ENCODE data around the gene EFCAB13. TPM values are rescaled to one million over a fixed set of nuclear protein-coding genes. Genes with fewer than 3 reads are reported as not detected.
"Not testable (repeated sequence)": the region's sequence is repeated elsewhere in the genome, so short reads cannot be mapped to it uniquely, and the experiment has no call there.

Gene EFCAB13
- total RNA-seq, 1 donor from 2014 or later: 15.4 TPM

DNA sequence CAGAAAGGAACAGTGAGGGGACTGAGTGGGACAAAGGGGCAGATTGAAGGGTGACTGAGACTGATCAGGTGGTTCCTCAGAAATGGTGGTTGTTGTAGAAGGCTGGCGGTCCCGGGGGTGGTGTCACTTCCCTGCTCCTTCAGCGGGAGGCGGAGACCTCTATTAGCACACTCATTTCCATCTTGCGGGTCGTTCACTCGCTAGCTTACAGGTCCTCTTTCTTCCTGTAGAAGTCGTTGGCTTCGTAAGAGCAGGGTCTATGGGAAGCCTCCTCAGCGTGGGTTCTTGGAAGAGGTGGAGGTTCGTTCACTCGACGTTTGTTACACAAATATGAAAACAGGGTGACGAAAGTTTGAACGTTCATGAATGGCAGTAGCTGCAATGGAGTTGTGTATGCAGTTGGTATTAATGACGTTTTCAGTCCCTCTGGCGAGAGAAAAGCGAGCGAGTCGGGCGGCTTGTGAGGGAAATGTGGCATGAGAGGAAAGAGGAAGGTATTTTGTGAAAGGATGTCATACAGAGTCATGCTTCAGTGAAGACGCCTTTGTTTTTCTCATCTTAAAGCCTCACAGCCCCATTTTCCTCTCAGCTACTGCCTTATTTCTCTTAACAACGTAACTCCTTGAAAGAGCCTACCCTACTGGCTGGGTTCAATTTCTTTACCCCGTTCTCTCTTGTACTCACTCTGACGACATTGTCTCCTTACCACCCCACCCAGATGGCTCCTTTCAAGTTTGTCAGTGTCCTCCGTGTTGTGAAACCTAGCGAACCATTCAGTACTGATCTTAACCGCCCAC, 667 bp downstream of the EFCAB13 start:
- peak; percentile 59 for DNase-seq (ENCODE audit: low spot score)

DNA sequence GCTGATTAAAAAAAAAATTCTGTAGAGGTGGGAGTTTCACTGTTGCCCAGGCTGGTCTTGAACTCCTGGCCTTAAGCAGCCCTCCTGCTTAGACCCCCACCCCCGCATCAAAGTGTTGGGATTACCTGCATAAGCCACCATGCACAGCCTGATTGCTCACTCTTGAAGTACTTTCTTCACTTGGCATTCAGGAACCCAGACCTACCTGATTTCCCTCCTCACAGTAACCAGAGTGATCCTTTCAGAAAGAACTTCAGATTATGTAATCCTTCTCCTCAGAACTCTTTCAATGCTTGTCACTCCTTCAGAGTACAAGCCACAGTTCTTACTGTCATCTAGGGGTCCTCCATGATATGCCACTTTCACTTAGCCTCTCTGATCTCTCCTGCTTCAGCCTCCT, 1.4 kb downstream of the EFCAB13 start:
- DNase-seq (ENCODE audit: low spot score): no peak

DNA sequence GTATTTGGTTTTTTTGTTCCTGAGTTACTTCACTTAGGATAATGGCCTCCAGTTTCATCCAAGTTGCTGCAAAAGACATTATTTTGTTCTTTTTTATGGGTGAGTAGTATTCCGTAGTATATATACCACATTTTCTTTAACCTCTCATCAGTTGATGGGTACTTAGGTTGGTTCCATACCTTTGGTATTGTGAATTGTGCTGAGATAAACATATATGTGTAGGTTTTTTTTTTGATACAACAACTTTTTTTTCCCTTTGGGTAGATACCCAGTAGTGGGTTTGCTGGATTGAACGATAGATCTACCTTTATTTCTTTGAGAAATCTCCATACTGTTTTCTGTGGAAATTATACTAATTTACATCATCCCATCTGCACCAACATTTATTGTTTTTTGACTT, 6.8 kb downstream of the EFCAB13 start:
- DNase-seq (ENCODE audit: low spot score): no peak

DNA sequence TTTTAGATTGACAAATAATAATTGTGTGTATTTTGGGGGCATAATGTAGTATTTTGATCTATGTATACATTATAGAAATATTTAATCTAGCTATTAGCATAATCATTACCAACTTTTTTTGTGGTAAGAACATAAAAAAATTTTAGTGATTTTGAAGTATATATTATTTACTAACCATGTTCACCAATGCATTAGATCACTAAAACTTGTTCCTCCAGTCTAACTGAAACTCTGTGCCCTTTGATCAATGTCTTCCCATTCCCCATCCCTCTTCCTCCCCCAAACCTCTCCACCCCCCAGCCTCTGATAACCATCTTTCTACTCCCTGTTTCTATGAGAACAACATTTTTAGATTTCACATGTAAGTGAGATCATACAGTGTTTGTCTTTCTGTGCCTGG, 8.5 kb downstream of the EFCAB13 start:
- DNase-seq (ENCODE audit: low spot score): no peak

DNA sequence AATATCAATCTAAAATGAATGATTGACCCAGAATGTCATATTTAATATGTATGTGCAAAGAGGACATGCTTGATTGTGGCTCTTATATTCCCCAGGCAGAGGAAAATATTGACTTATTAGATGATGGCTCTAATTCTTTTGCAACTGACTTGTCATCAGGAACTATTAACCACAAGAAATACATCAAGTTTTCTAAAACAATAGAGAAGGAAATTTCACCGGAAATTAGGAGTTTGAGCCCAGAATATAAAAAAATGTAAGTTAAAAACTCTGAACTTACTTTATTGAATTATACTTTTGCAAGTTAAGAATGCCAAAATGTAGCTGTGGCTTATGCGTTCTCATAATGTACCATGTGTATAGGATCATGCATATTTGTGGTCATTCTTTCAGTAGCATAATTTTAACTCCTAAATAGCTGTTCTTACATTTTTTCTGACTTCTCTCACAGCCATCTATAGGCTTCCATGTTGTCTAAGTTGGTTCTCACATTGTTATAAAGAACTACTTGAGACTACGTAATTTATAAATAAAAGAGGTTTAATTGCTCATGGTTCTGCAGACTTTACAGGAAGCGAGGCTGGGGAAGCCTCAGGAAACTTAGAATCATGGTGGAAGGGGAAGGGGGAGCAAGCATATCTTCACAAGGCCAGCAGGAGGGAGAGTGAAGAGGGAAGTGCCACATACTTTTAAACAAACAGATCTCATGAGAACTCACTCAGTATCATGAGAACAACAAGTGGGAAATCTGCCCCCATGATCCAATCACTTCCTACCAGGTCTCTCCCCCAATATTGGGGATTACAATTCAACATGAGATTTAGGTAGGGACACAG, 11.6 kb downstream of the EFCAB13 start:
- DNase-seq (ENCODE audit: low spot score): no peak

DNA sequence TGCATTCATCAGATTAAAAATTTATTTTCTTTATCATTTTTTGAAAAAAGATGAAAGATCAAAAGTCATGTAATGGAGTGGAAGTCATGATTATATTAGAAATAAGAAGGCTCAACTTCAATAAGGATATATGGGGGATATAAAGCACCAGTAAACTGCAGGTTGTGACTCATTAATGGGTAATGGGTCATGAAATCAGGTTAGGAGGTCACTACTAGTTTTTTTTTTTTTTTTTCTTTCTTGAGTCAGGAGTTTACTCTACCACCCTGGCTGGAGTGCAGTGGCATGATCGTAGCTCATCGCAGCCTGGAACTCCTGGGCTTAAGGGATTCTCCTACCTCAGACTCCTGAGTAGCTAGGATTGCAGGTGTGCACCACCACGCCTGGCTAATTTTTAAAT, 14.3 kb downstream of the EFCAB13 start:
- DNase-seq (ENCODE audit: low spot score): no peak

DNA sequence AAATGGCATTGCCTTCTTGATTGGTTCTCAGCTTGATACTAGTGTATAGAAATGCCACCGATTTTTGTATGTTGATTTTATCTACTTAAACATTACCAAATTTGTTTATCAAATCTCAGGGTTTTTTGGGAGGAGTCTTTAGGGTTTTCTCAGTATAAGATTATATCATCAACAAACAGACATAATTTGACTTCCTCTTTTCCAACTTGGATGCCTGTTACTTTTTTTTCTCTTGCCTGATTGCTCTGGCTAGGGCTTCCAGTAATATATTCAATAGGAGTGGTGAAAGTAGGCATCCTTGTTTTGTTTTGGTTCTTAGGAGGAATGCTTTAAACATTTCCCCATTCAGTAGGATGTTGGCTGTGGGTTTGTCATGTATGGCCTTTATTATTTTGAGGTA, 29.1 kb downstream of the EFCAB13 start:
- no peak for DNase-seq (ENCODE audit: low spot score)

DNA sequence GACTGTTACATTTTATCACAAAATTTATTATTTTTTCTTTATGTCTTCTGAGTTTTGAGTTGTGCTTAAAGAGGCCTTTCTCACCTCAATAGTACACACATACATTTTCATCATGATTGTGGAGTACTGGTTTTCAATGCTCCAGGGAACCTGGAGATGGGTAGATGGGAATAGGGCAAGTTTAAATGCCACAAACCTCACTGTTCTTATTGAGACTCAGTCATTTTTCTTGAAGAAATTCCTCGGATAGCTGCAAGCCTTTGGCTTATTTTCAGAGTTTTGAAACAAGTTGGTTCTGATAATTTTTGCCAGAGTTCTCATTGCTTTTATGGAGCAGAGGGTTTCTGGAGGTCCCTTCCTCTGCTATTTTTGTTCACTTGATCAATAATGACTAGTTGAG, 34.9 kb downstream of the EFCAB13 start:
- no peak for DNase-seq (ENCODE audit: low spot score)

DNA sequence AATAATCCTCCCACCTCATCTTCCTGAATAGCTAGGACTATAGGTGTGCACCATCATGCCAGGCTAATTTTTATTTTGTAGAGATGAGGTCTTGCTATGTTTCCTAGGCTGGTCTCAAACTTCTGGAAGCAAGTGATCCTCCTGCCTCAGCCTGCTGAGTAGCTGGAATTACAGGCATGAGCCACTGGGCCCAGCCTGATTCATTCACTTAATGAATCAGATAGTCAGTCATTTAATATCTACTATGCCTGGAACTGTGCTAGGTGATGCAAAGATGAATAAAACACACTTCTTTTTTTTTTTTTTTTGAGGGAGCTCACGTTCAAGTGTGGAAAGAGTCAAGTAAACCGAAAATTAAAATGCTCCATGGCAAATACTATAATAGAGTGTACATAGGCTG, 39.4 kb downstream of the EFCAB13 start:
- DNase-seq (ENCODE audit: low spot score): no peak

DNA sequence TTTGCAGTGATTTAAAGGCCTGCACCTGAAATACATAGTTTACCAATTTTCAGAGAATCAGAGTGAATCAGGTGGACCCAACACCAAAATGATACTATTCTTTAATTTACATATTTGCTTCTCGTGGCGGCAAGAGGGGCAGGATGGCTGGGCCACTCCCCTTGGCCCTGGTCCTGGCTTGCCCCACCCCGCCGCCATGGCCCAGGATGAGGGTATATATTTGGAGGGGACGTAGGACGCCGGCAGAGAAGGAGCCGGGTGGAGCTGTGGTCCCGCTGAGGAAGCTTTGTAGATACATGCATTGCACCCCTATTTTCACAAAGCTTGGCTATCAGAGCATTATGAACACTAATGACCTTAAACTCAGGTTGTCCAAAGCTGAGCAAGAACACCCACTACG, 43.5 kb downstream of the EFCAB13 start:
- DNase-seq (ENCODE audit: low spot score): no peak

DNA sequence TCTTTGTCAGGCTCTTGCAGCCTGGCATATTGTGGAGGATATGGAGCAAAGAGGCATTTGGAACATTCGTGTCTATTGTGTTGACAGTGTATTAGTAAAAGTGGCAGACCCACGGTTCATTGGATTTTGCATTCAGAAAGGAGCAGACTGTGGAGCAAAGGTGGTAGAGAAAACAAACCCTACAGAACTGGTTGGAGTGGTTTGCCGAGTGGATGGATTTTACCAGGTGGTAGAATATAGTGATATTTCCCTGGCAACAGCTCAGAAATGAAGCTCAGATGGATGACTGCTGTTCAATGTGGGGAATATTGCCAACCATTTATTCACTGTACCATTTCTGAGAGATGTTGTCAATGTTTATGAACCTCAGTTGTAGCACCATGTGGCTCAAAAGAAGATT, 44.5 kb downstream of the EFCAB13 start:
- DNase-seq (ENCODE audit: low spot score): peak; percentile 61

DNA sequence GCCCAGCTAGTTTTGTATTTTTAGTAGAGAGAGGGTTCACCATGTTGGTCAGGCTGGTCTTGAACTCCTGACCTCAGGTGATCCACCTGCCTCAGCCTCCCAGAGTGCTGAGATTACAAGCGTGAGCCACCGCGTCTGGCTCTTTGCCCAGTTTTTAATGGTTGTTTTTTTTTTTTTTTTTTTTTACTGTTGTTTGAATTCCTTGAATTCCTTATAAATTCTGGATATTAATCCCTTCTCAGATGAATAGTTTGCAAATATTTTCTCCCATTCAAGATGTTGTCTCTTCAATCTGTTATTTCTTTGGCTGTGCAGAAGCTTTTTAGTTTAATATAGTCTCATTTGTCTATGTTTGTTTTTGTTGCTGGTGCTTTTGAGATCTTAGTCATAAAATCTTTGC, 47.1 kb downstream of the EFCAB13 start:
- DNase-seq (ENCODE audit: low spot score): not testable (repeated sequence)

DNA sequence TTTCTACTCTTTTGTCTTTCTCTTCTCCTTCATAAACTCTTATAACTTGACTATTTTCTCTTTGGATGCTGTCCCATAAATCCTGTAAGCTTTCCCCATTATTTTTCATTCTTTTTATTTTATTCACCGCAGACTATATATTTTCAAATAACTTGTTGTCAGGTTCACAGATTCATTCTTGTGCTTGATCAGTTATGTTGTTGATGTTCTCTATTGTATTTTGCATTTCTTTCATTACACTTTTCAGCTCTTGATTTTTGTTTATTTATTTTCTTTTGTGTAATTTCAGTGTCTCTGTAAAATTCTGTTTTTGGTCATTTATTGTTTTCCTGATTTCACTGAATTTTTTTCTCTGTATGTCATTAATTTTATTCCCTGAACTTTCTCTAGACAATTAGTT, 49.2 kb downstream of the EFCAB13 start:
- DNase-seq (ENCODE audit: low spot score): no peak

DNA sequence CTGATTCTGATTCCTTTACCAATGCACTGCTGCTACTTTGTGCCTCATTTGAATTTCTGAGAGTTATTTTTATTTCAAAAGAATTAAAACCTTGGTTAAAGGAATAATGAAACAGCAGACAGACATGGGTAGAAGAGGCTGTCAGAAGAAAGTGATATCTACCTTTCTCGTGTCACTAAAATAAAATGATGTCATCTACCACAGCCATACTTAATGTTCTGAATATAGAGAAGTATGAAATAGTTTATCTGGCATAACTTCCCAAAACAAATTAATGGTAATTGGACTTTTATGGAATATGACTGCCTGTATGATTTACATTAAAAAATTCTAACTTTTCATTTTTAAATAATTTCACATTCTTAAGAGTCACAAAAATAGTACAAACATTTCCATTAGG, 52.5 kb downstream of the EFCAB13 start:
- no peak for DNase-seq (ENCODE audit: low spot score)

DNA sequence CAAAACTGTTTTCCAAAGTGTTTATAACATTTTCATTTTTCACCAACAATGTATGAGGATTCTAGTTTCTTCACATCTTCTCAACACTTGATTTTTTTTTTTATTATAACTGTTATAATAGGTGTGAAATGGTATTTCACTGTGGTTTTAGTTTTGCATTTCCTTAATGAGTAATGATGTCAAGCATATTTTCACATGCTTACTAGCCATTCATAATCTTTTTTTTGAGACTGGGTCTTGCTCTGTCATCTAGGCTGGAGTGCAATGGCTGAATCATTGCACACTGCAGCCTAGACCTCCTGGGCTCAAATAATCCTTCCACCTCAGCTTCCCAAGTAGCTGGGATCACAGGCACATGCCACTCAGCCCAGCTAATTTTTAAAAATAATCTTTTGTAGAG, 65.1 kb downstream of the EFCAB13 start:
- no peak for DNase-seq (ENCODE audit: low spot score)

DNA sequence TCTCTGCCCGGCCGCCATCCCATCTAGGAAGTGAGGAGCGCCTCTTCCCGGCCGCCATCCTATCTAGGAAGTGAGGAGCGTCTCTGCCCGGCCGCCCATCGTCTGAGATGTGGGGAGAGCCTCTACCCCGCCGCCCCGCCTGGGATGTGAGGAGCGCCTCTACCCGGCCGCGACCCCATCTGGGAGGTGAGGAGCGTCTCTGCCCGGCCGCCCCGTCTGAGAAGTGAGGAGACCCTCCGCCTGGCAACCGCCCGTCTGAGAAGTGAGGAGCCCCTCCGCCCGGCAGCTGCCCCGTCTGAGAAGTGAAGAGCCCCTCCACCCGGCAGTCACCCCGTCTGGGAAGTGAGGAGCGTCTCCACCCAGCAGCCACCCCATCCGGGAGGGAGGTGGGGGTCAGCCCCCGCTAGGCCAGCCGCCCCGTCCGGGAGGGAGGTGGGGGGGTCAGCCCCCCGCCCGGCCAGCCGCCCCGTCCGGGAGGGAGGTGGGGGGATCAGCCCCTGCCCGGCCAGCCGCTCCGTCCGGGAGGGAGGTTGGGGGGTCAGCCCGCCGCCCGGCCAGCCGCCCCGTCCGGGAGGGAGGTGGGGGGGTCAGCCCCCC, 73.9 kb downstream of the EFCAB13 start:
- DNase-seq (ENCODE audit: low spot score): not testable (repeated sequence)

DNA sequence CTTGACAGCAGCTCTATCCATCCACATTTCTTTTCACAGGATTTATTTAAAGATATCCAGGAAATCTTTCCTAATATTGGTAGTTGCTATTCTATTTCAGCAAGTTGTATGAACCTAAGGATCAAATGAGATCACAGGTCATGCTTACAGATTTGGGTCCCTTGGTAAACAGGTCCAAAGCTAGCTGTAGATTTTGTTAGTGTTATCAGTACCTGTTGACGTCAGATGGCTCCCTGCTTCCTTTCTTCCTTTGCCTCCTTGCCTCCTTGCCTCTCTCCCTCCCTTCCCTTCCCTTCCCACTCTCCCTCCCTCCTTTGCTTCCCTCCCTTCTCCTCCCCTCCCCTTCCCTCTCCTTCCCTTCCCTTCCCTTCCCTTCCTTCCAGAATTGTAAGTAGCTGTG, 76.6 kb downstream of the EFCAB13 start:
- no peak for DNase-seq (ENCODE audit: low spot score)

DNA sequence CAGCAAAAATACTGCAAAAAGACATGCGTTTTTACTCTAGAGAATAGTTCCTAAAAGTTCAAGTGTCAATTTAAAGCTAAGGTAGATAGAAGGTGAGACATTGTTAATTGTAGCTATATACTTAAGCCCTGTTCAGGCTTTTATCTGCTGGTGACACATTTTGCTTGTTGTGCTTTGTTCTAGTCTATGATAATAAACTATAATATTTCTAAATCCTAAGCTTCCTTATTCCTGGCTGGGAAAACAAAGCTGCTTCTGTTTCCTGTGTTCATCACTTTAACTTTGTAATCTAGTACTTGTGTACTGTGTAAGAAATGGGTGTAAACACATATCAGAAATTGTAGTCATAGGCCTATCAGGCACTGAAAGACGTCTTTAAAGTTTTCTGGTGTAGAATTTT, 77.3 kb downstream of the EFCAB13 start:
- DNase-seq (ENCODE audit: low spot score): no peak

DNA sequence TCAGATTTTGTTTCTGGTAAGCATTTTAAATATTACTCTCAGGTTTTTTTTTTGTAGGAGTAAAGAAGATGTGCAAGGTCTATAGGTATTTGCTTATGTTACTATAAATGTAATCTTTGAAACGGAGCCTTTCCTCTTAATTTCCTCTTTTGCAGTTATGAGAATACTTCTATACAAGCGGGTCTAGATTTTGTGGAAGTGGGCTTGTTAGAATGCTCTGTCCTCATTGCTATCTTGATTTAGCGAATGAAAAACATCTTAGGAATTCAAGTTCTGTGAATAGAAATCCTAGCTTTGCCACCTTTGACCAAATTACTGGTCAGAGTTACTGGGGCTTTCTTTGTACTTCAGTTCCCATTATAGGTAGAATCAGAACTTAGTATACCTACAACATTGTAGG, 80.3 kb downstream of the EFCAB13 start:
- DNase-seq (ENCODE audit: low spot score): no peak

DNA sequence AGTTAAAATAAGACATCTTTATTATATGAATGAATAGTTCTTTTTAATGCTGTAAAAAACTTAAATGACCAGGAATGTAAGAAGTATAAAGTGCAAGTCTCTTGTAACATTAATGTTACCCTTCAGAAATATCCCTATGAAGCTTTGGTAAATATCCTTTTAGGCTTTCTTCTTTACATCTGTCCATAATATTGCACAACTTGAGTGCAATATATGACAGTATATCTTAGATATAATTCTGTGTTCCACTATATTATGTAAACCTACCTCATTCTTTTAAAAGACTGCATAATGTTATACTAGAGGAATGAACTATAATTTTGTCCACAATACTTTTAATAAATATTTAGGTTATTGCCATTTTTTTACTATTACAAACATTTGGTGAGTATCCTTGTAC, 81.1 kb downstream of the EFCAB13 start:
- DNase-seq (ENCODE audit: low spot score): no peak

DNA sequence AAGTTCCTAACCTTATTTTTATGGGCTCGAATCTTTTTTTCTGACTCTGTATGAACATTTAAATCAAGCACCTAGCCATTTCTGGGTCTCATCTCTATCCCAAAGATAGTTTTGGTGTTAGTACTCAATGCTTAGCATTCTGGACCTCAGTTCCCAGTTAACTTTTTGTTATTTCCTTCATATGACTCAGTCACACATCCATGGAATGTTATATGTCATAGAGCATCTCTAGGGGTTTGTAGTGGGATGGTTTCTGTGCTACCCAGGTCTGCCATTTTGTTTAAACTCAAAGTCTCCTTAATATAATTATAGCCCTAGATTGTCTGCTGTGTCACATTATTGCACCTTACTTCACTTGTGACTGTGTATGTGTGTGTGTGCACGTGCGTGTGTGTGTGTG, 90.1 kb downstream of the EFCAB13 start:
- no peak for DNase-seq (ENCODE audit: low spot score)

DNA sequence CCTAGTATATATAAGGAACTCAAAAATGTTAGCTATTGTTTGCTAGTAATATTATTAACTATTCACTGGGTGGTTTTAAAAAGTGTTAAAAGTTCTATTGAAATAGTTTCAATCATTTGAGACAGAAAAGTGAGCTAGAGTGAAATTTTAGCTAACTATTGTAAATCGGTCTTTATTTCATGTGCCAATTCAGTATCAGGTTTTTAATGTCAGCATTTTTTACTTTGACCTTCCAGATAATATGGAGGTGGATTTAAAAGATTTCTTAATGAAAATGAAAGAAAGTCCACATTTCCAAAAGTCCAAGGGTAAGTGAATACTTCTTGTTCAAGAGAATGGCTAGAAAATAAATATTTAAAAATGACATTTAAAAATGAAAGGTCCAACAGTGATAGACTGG, 90.9 kb downstream of the EFCAB13 start:
- no peak for DNase-seq (ENCODE audit: low spot score)

Data from ureter (tissue), 1 donor.